Breast epithelium (tissue), 3 donors: Measurements from ENCODE around the gene GDPD4.

ENCODE experiments used
- POLR2A ChIP-seq: fragments of 450-650 bp; IDR thresholded peaks from one replicate; pipeline ENCODE4 v1.6.1; 2016; ENCODE audit warnings: antibody characterized with exemption, mild to moderate bottlenecking, moderate library complexity
- TF ChIP-seq, protein P1 (sequence below), 3 donors: fragments of 450-650 bp; IDR thresholded peaks; one replicate each; pipeline ENCODE4 v1.5.1; 2016 to 2017; ENCODE audit warnings: antibody characterized with exemption in 3 of 3, mild to moderate bottlenecking in 3 of 3, moderate library complexity in 3 of 3

GRCh38 chr11:77215106-77215505 lies 86.4 kb downstream of the GDPD4 start:
- TF ChIP-seq, protein P1, sequence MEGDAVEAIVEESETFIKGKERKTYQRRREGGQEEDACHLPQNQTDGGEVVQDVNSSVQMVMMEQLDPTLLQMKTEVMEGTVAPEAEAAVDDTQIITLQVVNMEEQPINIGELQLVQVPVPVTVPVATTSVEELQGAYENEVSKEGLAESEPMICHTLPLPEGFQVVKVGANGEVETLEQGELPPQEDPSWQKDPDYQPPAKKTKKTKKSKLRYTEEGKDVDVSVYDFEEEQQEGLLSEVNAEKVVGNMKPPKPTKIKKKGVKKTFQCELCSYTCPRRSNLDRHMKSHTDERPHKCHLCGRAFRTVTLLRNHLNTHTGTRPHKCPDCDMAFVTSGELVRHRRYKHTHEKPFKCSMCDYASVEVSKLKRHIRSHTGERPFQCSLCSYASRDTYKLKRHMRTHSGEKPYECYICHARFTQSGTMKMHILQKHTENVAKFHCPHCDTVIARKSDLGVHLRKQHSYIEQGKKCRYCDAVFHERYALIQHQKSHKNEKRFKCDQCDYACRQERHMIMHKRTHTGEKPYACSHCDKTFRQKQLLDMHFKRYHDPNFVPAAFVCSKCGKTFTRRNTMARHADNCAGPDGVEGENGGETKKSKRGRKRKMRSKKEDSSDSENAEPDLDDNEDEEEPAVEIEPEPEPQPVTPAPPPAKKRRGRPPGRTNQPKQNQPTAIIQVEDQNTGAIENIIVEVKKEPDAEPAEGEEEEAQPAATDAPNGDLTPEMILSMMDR (IDR thresholded peaks at IDR 0.05), result no peak
- no peak for TF ChIP-seq POLR2A
